SU-DHL-6 (cell line): ENCODE results near the gene RFTN1.

Experiments
- EZH2phosphoT487 ChIP-seq: fragments of 200-600 bp; sonication (generic), shearing (Covaris generic); conservative IDR thresholded peaks from 2 replicates; pipeline ENCODE4 v1.6.1; 2018; ENCODE audit warnings: mild to moderate bottlenecking, antibody characterized with exemption, low read length, moderate library complexity, mixed read lengths
- TF ChIP-seq, protein P1 (sequence below): fragments of 200-600 bp; sonication (generic); IDR thresholded peaks from one replicate; pipeline ENCODE4 v1.5.1; 2017; ENCODE audit warnings: antibody characterized with exemption, mild to moderate bottlenecking, low read length, moderate library complexity; ENCODE audit not compliant: insufficient read depth, poor library complexity, severe bottlenecking

GRCh38 chr3:16477056-16477455, 36.4 kb downstream of the RFTN1 start:
- no peak for TF ChIP-seq EZH2phosphoT487
- TF ChIP-seq, protein P1, sequence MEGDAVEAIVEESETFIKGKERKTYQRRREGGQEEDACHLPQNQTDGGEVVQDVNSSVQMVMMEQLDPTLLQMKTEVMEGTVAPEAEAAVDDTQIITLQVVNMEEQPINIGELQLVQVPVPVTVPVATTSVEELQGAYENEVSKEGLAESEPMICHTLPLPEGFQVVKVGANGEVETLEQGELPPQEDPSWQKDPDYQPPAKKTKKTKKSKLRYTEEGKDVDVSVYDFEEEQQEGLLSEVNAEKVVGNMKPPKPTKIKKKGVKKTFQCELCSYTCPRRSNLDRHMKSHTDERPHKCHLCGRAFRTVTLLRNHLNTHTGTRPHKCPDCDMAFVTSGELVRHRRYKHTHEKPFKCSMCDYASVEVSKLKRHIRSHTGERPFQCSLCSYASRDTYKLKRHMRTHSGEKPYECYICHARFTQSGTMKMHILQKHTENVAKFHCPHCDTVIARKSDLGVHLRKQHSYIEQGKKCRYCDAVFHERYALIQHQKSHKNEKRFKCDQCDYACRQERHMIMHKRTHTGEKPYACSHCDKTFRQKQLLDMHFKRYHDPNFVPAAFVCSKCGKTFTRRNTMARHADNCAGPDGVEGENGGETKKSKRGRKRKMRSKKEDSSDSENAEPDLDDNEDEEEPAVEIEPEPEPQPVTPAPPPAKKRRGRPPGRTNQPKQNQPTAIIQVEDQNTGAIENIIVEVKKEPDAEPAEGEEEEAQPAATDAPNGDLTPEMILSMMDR = no peak
